ENCODE results near the gene CD302. TPM values are rescaled to one million over a fixed set of nuclear protein-coding genes. Genes with fewer than 3 reads are reported as not detected.
"Not testable (repeated sequence)": the region's sequence is repeated elsewhere in the genome, so short reads cannot be mapped to it uniquely, and the experiment has no call there.

Gene CD302
- polyA plus RNA-seq, 3 donors: 11.8 to 13.4 (median 13.1) TPM

GRCh38 chr2:159773426-159773825, 24.6 kb downstream of the CD302 start:
- DNase-seq (ENCODE audit: extremely low read depth in 1 of 11, low read depth in 9 of 11, low spot score in 4 of 11): peak in 2 of 11 donors; percentile 12 to 22

GRCh38 chr2:159769147-159769546, 28.9 kb downstream of the CD302 start:
- DNase-seq (ENCODE audit: extremely low read depth in 1 of 11, low read depth in 9 of 11, low spot score in 4 of 11): no peak

GRCh38 chr2:159762075-159762474, 35.9 kb downstream of the CD302 start:
- no peak for DNase-seq (ENCODE audit: extremely low read depth in 1 of 11, low read depth in 9 of 11, low spot score in 4 of 11)

- no peak for DNase-seq (ENCODE audit: extremely low read depth in 1 of 11, low read depth in 9 of 11, low spot score in 4 of 11)
These were observed 37.7 kb downstream of the CD302 start for GRCh38 chr2:159760326-159760725.

- DNase-seq (ENCODE audit: extremely low read depth in 1 of 11, low read depth in 9 of 11, low spot score in 4 of 11): no peak
These were observed 38.4 kb downstream of the CD302 start for GRCh38 chr2:159759577-159759976.

GRCh38 chr2:159758686-159759085, 39.3 kb downstream of the CD302 start:
- DNase-seq (ENCODE audit: extremely low read depth in 1 of 11, low read depth in 9 of 11, low spot score in 4 of 11): no peak

- DNase-seq (ENCODE audit: extremely low read depth in 1 of 11, low read depth in 9 of 11, low spot score in 4 of 11): no peak
These were observed 39.8 kb downstream of the CD302 start for GRCh38 chr2:159758239-159758638.

GRCh38 chr2:159755788-159756187, 42.2 kb downstream of the CD302 start:
- DNase-seq (ENCODE audit: extremely low read depth in 1 of 11, low read depth in 9 of 11, low spot score in 4 of 11): no peak

- no peak for DNase-seq (ENCODE audit: extremely low read depth in 1 of 11, low read depth in 9 of 11, low spot score in 4 of 11)
These were observed 43.0 kb downstream of the CD302 start for GRCh38 chr2:159755014-159755413.

- no peak for DNase-seq (ENCODE audit: extremely low read depth in 1 of 11, low read depth in 9 of 11, low spot score in 4 of 11)
These were observed 44.2 kb downstream of the CD302 start for GRCh38 chr2:159753797-159754196.

- no peak for DNase-seq (ENCODE audit: extremely low read depth in 1 of 11, low read depth in 9 of 11, low spot score in 4 of 11)
These were observed 47.1 kb downstream of the CD302 start for GRCh38 chr2:159750873-159751272.

GRCh38 chr2:159748089-159748488, 49.9 kb downstream of the CD302 start:
- no peak for DNase-seq (ENCODE audit: extremely low read depth in 1 of 11, low read depth in 9 of 11, low spot score in 4 of 11)

- DNase-seq (ENCODE audit: extremely low read depth in 1 of 11, low read depth in 9 of 11, low spot score in 4 of 11): not testable (repeated sequence)
These were observed 52.8 kb downstream of the CD302 start for GRCh38 chr2:159745237-159745636.

GRCh38 chr2:159744363-159744762, 53.6 kb downstream of the CD302 start:
- peak in 1 of 11 donors; percentile 11 for DNase-seq (ENCODE audit: extremely low read depth in 1 of 11, low read depth in 9 of 11, low spot score in 4 of 11)

GRCh38 chr2:159742846-159743245, 55.2 kb downstream of the CD302 start:
- no peak for DNase-seq (ENCODE audit: extremely low read depth in 1 of 11, low read depth in 9 of 11, low spot score in 4 of 11)

- DNase-seq (ENCODE audit: extremely low read depth in 1 of 11, low read depth in 9 of 11, low spot score in 4 of 11): no peak
These were observed 59.3 kb downstream of the CD302 start for GRCh38 chr2:159738509-159739390.

- DNase-seq (ENCODE audit: extremely low read depth in 1 of 11, low read depth in 9 of 11, low spot score in 4 of 11): no peak
These were observed 60.1 kb downstream of the CD302 start for GRCh38 chr2:159737917-159738296.

GRCh38 chr2:159737292-159737916, 60.6 kb downstream of the CD302 start:
- DNase-seq (ENCODE audit: extremely low read depth in 1 of 11, low read depth in 9 of 11, low spot score in 4 of 11): no peak

- no peak for DNase-seq (ENCODE audit: extremely low read depth in 1 of 11, low read depth in 9 of 11, low spot score in 4 of 11)
These were observed 62.0 kb downstream of the CD302 start for GRCh38 chr2:159736048-159736447.

- no peak for DNase-seq (ENCODE audit: extremely low read depth in 1 of 11, low read depth in 9 of 11, low spot score in 4 of 11)
These were observed 62.4 kb downstream of the CD302 start for GRCh38 chr2:159735648-159736047.

- DNase-seq (ENCODE audit: extremely low read depth in 1 of 11, low read depth in 9 of 11, low spot score in 4 of 11): no peak
These were observed 69.4 kb downstream of the CD302 start for GRCh38 chr2:159728629-159729028.
